HG02840 (cell line): Measurements from ENCODE around the gene DNAJC10.

Source experiments
- ATAC-seq: cut with Tn5 transposase; IDR thresholded peaks from one replicate; pipeline ENCODE4 v1.9.1; 2021; ENCODE audit warnings: mild to moderate bottlenecking, moderate library complexity, moderate number of reproducible peaks; ENCODE audit not compliant: unreplicated experiment, low FRiP score

The DNAJC10 gene

DNA sequence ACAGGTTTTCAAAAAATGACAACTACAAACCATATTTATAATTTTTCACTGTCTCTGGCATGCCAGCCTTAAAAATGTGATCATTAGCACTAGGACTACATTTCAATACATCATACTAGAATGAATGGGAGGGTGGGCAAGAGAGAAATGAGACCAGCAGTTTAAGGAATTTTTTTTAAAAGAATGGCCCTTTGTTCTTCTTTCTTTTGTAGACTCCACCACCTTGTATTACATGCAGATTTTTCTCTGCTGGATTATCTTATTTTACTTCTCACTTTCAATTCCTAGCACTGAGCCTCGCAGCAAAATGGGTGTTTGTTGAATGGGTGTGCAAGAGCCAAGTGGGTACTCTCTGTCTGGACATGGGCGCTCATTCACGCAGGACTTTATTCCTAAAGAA is 110.4 kb downstream of the DNAJC10 start:
- ATAC-seq: no peak

- no peak for ATAC-seq
Observed at GRCh38 chr2:182827182-182827879, 111.3 kb downstream of the DNAJC10 start.

- no peak for ATAC-seq
Observed at GRCh38 chr2:182831101-182831500, 115.0 kb downstream of the DNAJC10 start.

DNA sequence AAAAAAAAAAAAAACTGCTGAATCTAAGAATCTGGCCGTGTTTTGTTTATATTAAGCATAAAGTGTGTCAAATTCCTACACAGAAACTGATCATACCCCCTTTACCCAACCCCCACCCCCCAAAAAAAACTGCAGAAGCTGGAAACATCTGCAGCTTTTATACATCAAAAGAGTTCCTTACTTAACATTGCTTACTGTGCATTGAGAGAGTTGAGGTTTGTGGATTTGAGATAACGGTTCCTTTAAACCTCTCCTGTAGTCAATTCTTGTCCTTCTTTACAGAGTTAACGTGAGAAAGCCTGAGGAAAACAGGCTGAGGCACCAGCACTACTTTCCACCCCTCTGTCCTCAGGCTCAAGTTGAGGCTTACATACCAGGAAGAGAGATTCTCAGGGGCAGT is 115.9 kb downstream of the DNAJC10 start:
- no peak for ATAC-seq

GRCh38 chr2:182833084-182833854 is 117.2 kb downstream of the DNAJC10 start:
- no peak for ATAC-seq

- ATAC-seq: no peak
Observed at GRCh38 chr2:182834293-182834692, 118.2 kb downstream of the DNAJC10 start.

- ATAC-seq: no peak
Observed at GRCh38 chr2:182836451-182836850, 120.4 kb downstream of the DNAJC10 start.
